ENCODE data around the gene KLHDC10.
"Not testable (repeated sequence)": the region's sequence is repeated elsewhere in the genome, so short reads cannot be mapped to it uniquely, and the experiment has no call there.

The KLHDC10 gene

DNA sequence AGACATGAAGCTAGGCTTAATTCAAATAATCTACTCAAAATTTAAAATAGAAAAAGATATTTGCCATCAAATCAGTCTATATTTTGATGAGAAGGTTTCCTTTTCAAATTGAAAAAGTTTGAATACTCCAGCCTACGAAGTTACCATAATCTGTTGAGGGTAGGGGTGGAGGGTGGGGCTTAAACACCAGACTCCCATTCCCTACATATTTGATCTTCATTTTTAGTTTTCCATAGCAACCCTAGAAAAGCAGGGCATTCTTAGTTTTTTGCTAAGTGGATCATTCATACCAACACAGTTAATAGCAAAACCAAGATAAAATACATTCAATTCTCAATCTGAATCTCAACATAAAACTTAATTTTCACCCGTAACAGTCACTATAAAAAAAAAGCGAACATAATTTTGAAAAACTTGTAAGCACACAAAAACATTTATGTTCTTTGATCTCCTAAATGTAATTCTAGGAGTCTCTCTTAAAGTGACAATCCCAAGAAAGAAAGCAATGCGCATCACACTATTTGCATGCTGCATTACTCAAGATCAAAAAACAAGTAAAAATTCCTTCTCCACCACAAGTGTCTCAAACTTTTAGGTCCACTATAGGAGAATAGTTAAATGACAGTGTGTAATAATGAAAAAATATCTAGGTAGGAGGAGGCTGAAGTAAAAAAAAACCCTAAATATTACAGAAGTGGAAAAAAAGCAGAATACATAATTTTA, 104.1 kb downstream of the KLHDC10 start:
- no peak for DNase-seq (ENCODE audit: low read depth)
- no peak overlapping the region for H3K4me3 ChIP-seq (replicated peaks; ENCODE audit: low read depth, low read length)
- TF ChIP-seq, protein P1, sequence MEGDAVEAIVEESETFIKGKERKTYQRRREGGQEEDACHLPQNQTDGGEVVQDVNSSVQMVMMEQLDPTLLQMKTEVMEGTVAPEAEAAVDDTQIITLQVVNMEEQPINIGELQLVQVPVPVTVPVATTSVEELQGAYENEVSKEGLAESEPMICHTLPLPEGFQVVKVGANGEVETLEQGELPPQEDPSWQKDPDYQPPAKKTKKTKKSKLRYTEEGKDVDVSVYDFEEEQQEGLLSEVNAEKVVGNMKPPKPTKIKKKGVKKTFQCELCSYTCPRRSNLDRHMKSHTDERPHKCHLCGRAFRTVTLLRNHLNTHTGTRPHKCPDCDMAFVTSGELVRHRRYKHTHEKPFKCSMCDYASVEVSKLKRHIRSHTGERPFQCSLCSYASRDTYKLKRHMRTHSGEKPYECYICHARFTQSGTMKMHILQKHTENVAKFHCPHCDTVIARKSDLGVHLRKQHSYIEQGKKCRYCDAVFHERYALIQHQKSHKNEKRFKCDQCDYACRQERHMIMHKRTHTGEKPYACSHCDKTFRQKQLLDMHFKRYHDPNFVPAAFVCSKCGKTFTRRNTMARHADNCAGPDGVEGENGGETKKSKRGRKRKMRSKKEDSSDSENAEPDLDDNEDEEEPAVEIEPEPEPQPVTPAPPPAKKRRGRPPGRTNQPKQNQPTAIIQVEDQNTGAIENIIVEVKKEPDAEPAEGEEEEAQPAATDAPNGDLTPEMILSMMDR (IDR thresholded peaks at IDR 0.05; ENCODE audit: low read length, missing control alignments): no peak

DNA sequence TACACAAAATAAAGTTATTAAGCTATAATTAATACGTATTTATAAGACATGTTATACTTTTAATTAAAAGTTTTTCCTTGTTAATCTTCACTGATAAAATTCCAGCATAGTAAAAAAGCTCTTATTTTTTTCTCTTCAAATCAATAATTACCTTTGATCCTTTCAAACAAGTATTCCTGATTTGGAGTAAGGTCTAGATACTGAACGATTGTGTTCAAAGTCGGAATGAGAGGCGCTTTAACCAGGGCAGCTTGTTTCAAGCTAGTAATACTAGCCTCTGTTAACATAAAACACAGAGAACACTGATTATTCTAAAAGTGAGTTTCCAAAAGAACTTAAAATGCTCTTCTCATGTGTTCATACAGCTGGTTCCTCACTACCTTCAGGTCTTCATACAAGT, 107.9 kb downstream of the KLHDC10 start:
- TF ChIP-seq, protein P1 (IDR thresholded peaks at IDR 0.05; ENCODE audit: low read length, missing control alignments): no peak
- no peak overlapping the region for H3K4me3 ChIP-seq (replicated peaks; ENCODE audit: low read depth, low read length)
- DNase-seq (ENCODE audit: low read depth): no peak

- H3K4me3 ChIP-seq (replicated peaks; ENCODE audit: low read depth, low read length): no peak overlapping the region
- TF ChIP-seq, protein P1 (IDR thresholded peaks at IDR 0.05; ENCODE audit: low read length, missing control alignments): no peak
- DNase-seq (ENCODE audit: low read depth): no peak
Measured at GRCh38 chr7:130179631-130180030, 109.3 kb downstream of the KLHDC10 start.

DNA sequence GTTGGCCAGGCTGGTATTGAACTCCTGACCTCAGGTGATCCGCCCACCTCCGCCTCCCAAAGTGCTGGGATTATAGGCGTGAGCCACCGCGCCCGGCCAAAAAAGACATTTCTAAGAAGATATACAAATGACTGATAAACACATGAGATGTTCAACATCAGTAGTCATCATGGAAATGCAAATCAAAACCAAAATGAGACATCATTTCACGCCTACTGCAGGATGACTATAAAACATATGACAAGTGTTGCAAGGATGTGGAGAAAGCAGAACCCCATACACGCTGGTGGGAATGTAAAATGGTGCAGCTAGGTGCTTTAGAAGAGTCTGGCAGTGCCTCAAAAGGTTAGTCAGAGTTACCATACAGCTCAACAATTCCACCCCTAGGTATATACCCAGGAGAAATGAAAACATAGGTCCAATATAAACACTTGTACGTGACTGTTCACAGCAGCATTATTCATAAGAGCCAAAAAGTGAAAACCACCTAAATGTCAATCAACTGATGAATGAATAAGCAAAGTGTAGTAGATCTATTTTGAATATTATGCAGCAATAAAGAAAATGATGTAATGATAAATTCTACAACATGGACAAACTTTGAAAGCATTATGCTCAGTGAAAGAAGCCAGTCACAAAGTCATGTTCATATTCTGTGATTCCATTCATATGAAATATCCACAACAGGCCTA, 110.4 kb downstream of the KLHDC10 start:
- TF ChIP-seq, protein P1 (IDR thresholded peaks at IDR 0.05; ENCODE audit: low read length, missing control alignments): no peak
- no peak for DNase-seq (ENCODE audit: low read depth)
- H3K4me3 ChIP-seq (replicated peaks; ENCODE audit: low read depth, low read length): no peak overlapping the region

DNA sequence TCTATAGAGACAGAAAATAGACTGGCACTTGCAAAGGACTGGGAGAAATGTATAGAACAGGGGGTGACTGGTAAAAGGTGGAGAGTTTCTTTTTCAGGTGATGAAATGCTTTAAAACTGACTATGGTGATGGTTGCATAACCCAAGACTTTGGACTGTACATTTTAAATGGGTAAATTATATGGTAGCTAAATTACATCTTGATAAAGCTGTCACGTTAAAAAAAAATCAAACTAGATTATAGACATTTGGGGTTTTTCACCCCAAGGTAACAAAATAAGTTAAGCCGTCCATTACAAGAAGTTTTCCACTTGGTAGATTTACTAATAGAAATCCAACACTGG, 110.9 kb downstream of the KLHDC10 start:
- no peak for DNase-seq (ENCODE audit: low read depth)
- TF ChIP-seq, protein P1 (IDR thresholded peaks at IDR 0.05; ENCODE audit: low read length, missing control alignments): no peak
- no peak overlapping the region for H3K4me3 ChIP-seq (replicated peaks; ENCODE audit: low read depth, low read length)

- no peak for DNase-seq (ENCODE audit: low read depth)
- TF ChIP-seq, protein P1 (IDR thresholded peaks at IDR 0.05; ENCODE audit: low read length, missing control alignments): no peak
Measured at GRCh38 chr7:130182990-130183389, 112.7 kb downstream of the KLHDC10 start.

GRCh38 chr7:130184349-130184748, 114.0 kb downstream of the KLHDC10 start:
- not testable (repeated sequence) for DNase-seq (ENCODE audit: low read depth); H3K4me3 ChIP-seq (replicated peaks; ENCODE audit: low read depth, low read length)

More at GRCh38 chr7:130182990-130183389, 112.7 kb downstream of the KLHDC10 start:
- H3K4me3 ChIP-seq (replicated peaks; ENCODE audit: low read depth, low read length): no peak overlapping the region

Data from fibroblast of pulmonary artery (primary cell).